ENCODE measurements around the gene DLG2.

The DLG2 gene

DNA sequence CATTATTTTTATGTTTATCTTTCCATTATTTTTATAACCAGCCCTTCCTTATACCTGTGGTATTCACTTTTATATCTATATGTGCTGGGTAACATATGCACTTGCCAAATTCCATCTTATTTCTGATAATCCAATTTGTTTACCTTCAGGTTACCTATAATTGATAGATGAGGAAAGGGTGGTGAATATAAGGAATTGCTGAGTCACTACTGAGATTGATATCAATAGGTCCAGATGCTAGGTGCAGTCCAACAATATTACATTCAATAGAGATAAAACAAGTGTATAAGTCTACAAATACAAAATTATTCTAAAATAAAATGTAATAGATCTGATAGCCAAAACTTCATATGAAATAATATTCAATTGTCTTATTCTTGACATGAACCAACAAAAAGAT, 1582.0 kb downstream of the DLG2 start:
- H3K4me3 ChIP-seq (ENCODE audit: low read depth, low read length) = no peak overlapping the region
- TF ChIP-seq, protein P1, sequence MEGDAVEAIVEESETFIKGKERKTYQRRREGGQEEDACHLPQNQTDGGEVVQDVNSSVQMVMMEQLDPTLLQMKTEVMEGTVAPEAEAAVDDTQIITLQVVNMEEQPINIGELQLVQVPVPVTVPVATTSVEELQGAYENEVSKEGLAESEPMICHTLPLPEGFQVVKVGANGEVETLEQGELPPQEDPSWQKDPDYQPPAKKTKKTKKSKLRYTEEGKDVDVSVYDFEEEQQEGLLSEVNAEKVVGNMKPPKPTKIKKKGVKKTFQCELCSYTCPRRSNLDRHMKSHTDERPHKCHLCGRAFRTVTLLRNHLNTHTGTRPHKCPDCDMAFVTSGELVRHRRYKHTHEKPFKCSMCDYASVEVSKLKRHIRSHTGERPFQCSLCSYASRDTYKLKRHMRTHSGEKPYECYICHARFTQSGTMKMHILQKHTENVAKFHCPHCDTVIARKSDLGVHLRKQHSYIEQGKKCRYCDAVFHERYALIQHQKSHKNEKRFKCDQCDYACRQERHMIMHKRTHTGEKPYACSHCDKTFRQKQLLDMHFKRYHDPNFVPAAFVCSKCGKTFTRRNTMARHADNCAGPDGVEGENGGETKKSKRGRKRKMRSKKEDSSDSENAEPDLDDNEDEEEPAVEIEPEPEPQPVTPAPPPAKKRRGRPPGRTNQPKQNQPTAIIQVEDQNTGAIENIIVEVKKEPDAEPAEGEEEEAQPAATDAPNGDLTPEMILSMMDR (IDR thresholded peaks at IDR 0.05; ENCODE audit: low read depth, low read length, missing control alignments) = no peak
- no peak for DNase-seq (ENCODE audit: low read depth)

DNA sequence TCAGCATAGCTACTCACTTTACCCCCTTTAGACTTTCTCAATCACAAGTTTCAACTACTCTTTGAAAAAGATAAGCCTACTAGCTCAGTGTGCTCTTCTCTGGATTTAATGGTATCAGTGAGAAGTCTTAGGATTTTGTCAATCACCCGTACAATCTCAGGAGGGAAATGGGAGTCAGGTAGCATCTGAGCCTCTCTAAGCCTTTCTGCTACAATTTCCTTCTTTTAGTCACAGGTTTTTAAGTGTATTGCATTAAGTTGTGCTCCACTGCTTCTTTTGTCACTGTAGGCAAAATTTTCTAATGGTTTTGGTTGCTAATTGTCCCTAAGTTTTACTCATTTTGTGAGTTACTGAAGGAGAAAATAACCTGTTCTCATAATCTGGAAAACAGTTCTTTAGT, 1582.4 kb downstream of the DLG2 start:
- no peak overlapping the region for H3K4me3 ChIP-seq (ENCODE audit: low read depth, low read length)
- no peak for DNase-seq (ENCODE audit: low read depth)
- TF ChIP-seq, protein P1 (IDR thresholded peaks at IDR 0.05; ENCODE audit: low read depth, low read length, missing control alignments) = no peak

DNA sequence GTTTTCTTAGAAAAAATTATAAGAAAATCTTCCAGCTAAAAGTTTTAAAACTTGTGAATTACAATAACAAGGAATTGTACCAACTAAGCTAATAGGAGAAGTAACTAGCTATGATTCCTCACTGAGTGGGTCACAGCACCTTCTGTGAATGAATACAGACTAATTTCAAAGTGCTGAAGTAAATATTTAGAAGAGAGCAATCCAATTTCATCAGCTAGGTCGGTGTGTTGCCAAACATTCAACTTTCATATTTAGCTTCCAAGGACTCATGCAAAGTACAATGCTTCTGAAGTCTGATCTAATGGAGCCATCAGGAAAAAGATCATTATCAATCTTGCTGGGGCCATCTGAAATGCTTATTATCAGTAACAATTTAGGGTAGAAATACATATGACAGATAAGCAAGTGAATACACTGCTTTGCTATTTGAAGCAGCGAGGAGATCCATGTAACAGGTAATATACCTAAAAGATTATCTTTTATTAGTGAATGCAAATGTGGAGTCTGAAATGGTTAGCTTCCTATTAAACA, 1590.4 kb downstream of the DLG2 start:
- no peak for DNase-seq (ENCODE audit: low read depth)
- no peak overlapping the region for H3K4me3 ChIP-seq (ENCODE audit: low read depth, low read length)
- TF ChIP-seq, protein P1 (IDR thresholded peaks at IDR 0.05; ENCODE audit: low read depth, low read length, missing control alignments) = no peak

DNA sequence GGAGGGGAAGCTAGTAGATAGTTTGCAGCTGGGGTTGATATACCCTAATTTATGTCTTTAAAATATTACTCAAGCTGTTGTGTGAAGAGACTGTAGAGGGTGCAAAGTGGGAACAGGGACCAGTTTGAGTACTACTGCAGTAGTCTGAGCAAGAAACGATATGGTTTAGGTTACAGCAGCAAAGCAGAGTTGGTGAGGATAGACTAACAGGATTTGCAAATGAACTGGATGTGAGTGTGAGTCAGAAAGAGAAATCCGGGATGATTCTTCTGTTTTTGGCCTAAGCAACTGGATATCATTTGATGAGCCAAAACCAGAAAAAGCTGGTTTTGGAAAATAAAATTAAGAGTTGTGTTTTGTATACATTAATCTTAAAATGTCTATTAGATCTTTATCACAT, 1591.5 kb downstream of the DLG2 start:
- no peak for DNase-seq (ENCODE audit: low read depth)
- TF ChIP-seq, protein P1 (IDR thresholded peaks at IDR 0.05; ENCODE audit: low read depth, low read length, missing control alignments) = no peak
- no peak overlapping the region for H3K4me3 ChIP-seq (ENCODE audit: low read depth, low read length)

DNA sequence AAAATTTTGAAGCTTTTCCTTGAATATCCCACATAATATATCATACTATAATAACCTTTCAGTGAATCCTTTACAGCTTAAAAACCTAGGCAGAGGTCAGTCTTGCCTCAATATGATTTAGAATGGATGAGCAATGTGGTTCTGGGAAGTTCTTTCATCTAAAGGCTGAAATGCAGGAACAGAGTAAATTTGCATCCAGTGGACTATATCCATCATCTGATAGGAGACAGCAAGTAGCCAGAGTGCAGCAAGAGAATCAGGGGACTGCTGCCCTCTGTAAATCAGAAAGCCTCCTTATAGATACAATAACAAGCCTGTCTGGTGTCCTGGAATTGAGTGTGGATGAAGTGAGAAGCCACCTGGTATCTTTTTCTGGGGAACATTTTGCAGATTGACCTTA, 1592.7 kb downstream of the DLG2 start:
- no peak for DNase-seq (ENCODE audit: low read depth)
- no peak overlapping the region for H3K4me3 ChIP-seq (ENCODE audit: low read depth, low read length)
- TF ChIP-seq, protein P1 (IDR thresholded peaks at IDR 0.05; ENCODE audit: low read depth, low read length, missing control alignments) = no peak

DNA sequence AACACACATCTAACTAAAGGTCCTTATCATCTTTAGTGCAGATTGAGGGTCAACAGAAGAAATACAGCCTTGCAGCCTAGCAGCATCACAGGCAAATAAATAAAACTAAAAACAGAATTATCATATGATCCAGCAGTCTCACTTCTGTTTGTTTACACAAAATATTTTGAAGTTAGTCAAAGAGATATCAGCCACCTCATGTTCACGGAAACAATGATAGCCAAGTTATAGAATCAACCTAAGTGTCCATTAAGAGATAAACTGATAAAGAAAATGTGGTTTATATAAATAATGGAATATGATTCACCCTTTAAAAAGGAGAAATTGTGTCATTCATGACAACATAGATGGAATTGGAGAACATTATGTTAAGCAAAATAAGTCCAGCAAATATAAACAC, 1602.9 kb downstream of the DLG2 start:
- no peak overlapping the region for H3K4me3 ChIP-seq (ENCODE audit: low read depth, low read length)
- TF ChIP-seq, protein P1 (IDR thresholded peaks at IDR 0.05; ENCODE audit: low read depth, low read length, missing control alignments) = no peak

DNA sequence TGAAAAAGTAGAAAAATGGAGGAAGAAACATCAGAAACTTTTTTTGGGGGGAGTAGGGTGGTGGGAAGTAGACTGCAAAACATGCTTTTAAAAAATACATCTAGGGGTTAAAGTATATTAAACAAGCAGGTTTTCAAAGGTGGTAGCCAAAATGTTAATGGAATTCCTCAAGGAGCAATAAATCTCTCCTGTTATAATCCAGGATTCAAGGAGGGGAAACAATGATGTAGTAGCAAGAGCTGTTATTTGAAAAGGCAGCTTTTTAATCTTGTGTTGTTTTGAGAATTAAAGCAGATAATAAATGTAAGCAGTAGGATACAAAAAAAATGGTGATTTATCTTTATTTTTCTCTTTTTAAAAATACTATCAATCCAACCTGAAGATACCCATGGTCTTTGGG, 1604.4 kb downstream of the DLG2 start:
- TF ChIP-seq, protein P1 (IDR thresholded peaks at IDR 0.05; ENCODE audit: low read depth, low read length, missing control alignments) = no peak
- DNase-seq (ENCODE audit: low read depth) = no peak

More for the DNA sequence above, 1602.9 kb downstream of the DLG2 start:
- DNase-seq (ENCODE audit: low read depth) = no peak

More for the DNA sequence above, 1604.4 kb downstream of the DLG2 start:
- no peak overlapping the region for H3K4me3 ChIP-seq (ENCODE audit: low read depth, low read length)

Data from GM12864 (cell line).